ENCODE measurements around the gene SIX5.

DNA sequence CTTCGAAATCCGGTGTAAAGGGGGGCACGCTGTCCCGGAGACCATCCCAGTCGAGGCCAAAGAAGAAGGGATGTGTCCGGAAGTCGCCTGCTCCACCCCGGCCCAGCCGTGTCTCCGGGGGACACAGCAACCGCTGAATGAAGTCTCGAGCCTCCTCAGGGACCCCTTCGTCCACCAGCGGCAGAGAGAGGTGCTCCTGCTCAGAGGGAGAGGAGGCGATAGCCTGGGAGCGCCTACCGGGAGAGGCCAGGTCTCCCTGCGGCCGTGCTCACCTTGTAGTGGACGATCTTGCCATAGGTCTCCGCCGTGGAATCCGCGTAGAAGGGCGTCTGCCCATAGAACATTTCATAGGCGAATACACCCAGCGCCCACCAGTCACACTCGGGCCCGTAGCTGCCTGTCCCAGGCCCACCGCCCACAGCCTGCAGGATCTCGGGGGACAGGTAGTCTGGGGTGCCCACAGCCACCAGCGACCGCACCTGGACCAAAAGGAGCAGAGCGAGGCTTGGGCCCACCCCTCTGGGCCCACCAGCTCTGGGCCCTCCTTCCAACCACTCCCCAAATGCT lies 8.4 kb upstream of the SIX5 start:
- TF ChIP-seq, protein P1, sequence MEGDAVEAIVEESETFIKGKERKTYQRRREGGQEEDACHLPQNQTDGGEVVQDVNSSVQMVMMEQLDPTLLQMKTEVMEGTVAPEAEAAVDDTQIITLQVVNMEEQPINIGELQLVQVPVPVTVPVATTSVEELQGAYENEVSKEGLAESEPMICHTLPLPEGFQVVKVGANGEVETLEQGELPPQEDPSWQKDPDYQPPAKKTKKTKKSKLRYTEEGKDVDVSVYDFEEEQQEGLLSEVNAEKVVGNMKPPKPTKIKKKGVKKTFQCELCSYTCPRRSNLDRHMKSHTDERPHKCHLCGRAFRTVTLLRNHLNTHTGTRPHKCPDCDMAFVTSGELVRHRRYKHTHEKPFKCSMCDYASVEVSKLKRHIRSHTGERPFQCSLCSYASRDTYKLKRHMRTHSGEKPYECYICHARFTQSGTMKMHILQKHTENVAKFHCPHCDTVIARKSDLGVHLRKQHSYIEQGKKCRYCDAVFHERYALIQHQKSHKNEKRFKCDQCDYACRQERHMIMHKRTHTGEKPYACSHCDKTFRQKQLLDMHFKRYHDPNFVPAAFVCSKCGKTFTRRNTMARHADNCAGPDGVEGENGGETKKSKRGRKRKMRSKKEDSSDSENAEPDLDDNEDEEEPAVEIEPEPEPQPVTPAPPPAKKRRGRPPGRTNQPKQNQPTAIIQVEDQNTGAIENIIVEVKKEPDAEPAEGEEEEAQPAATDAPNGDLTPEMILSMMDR (IDR thresholded peaks at IDR 0.05; ENCODE audit: low read depth, low read length, poor library complexity, severe bottlenecking): no peak
- no peak for TF ChIP-seq EZH2phosphoT487 (IDR thresholded peaks at IDR 0.05; ENCODE audit: borderline replicate concordance, low read length)
